Activated T-cell treated with anti-CD3 and anti-CD28 coated beads, Interleukin-2, amount 50 U/mL, for 72 hours (primary cell): Measurements from ENCODE around the gene MAEL. TPM values are rescaled to one million over a fixed set of nuclear protein-coding genes. Genes with fewer than 3 reads are reported as not detected.

Experiments used
- ATAC-seq, 2 donors: fragments of 150-1000 bp; cut with Tn5 transposase; replicated peaks in 1 of 2; 2 replicates each; pipeline ENCODE4 v1.10.0; 2021; ENCODE audit warnings: moderate library complexity in 2 of 2, mild to moderate bottlenecking in 1 of 2
- DNase-seq, 2 donors: peaks; one replicate each; pipeline ENCODE4 v3.0.0; 2021 to 2022; ENCODE audit warnings: mixed read lengths in 1 of 2
- H3K27ac Mint-ChIP-seq: one replicate; pipeline ENCODE4 v1.8.0; 2022; ENCODE audit warnings: mild to moderate bottlenecking, moderate library complexity, mixed read lengths
- H3K27me3 Mint-ChIP-seq: one replicate; pipeline ENCODE4 v1.8.0; 2022; ENCODE audit warnings: low read depth, mixed read lengths
- H3K36me3 Mint-ChIP-seq, 2 donors: one replicate each; pipeline ENCODE4 v1.8.0; 2022; ENCODE audit warnings: mixed read lengths in 2 of 2, mild to moderate bottlenecking in 1 of 2; ENCODE audit not compliant: insufficient read depth in 2 of 2
- H3K4me1 Mint-ChIP-seq: one replicate; pipeline ENCODE4 v1.8.0; 2022; ENCODE audit warnings: low read depth, mixed read lengths
- H3K4me3 Mint-ChIP-seq, 2 donors: one replicate each; pipeline ENCODE4 v1.8.0; 2022; ENCODE audit warnings: mild to moderate bottlenecking in 2 of 2, mixed read lengths in 2 of 2, moderate library complexity in 2 of 2
- H3K9me3 Mint-ChIP-seq, 2 donors: one replicate each; pipeline ENCODE4 v1.8.0; 2022; ENCODE audit warnings: mixed read lengths in 2 of 2
- total RNA-seq, 2 donors: library from RNA; stranded (reverse); gene quantifications; one replicate each; pipeline ENCODE4 v1.2.3, GENCODE V29; 2022

MAEL gene
- total RNA-seq = under 1 TPM in 1 of 2 donors, not detected in 1; 0.60 TPM

GRCh38 chr1:166988974-166989515 is at the start of gene MAEL:
TSS of gene MAEL (plus strand) at chr1:166989280. CDS start at chr1:166989353, 73 bp downstream.
- Mint-ChIP-seq H3K36me3 (no peaks in the 10 kb centered on the region), H3K9me3 (peaks cover 0 to 2% of the 10 kb centered on the region in 2 donors), H3K4me1 (no peaks in the 10 kb centered on the region), H3K27me3 (peaks cover 11% of the 10 kb centered on the region), H3K4me3 (no peak within 1 kb of the TSS), H3K27ac (no peak within 1 kb of the TSS)
- ATAC-seq (no peak), DNase-seq (no peak)

- peaks cover under 1% of the 10 kb centered on the region for H3K27me3 Mint-ChIP-seq
- no peaks in the 10 kb centered on the region for H3K9me3 Mint-ChIP-seq
- peaks cover 9% of the 10 kb centered on the region for H3K4me1 Mint-ChIP-seq
- DNase-seq = no peak
- H3K36me3 Mint-ChIP-seq = no peaks in the 10 kb centered on the region
- ATAC-seq = no peak
- H3K4me3 Mint-ChIP-seq = no peak overlapping the region
- no peak overlapping the region for H3K27ac Mint-ChIP-seq
Observed at GRCh38 chr1:166939741-166940375, 49.2 kb upstream of the MAEL start.

GRCh38 chr1:166944186-166944967 is 44.7 kb upstream of the MAEL start:
- DNase-seq = no peak
- Mint-ChIP-seq H3K4me1 (peaks cover 30% of the 10 kb centered on the region), H3K4me3 (peak overlapping the region in 1 of 2 donors; percentile 10), H3K36me3 (peaks cover 0 to 2% of the 10 kb centered on the region in 2 donors), H3K9me3 (no peaks in the 10 kb centered on the region), H3K27me3 (peaks cover 38% of the 10 kb centered on the region), H3K27ac (no peak overlapping the region)
- ATAC-seq = peak; percentile 67 to 76

DNA sequence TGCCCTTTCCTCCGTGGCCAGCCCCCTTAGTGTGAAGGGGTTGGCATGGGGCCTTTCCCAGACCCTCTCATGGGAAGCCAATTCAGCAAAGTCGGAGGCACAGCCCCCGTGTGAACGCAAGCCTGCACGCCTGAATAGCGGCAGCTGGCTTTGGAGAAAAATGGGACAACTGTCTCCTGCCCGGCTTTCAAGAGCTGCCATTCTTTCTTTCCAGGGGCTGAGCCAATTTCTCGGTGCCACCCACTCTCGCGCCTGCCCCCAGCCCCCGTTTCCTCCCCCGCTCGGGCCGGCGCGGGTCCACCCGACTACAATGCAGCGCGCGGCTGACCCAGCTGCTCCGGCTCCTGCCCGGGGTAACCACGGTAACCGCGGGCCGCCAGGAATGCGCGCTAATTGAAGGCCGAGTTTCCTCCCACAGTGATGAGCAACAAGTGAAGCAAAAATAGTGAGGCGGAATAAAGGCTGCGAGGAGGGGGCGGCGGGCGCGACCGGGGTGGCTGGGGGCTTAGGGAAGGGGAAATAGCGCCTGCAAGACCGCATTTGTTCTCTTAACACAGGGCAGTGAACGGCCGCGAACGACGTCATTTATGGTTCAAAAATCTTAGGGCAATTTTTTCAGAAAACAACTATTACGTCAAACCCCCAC is 41.6 kb upstream of the MAEL start:
- peak in 1 of 2 donors; percentile 8 for DNase-seq

DNA sequence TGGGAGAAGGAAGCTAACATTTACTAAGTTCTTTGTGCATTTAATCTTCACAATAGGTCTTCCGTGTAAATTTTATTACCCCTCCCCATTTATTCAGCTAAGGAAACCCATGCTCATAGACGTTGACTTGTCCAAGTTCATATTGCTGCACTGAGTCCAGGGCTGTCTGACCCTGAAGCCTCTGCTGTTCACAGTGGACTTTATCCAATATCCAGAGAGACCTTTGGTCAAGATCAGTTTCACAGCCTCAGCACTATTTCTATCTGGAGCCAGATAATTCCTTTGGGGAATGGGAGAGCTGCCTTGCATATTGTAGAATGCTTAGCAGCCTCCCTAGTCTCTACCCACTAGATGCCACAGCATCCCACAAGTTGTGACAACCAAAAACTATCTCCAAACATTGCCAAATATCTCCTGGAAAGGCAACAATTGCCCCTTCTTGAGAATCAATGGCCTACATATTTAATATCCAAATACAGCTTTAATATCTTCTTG is 40.2 kb upstream of the MAEL start:
- Mint-ChIP-seq H3K9me3 (no peaks in the 10 kb centered on the region), H3K4me3 (no peak overlapping the region), H3K36me3 (peaks cover 0 to 2% of the 10 kb centered on the region in 2 donors), H3K27me3 (peaks cover 38% of the 10 kb centered on the region), H3K27ac (no peak overlapping the region), H3K4me1 (peaks cover 47% of the 10 kb centered on the region)
- DNase-seq = no peak
- ATAC-seq = no peak

More for the DNA sequence above, 41.6 kb upstream of the MAEL start:
- ATAC-seq = no peak
- Mint-ChIP-seq H3K36me3 (peaks cover 0 to 2% of the 10 kb centered on the region in 2 donors), H3K4me3 (peak overlapping the region; percentile 45 to 69), H3K27me3 (peaks cover 38% of the 10 kb centered on the region), H3K27ac (no peak overlapping the region), H3K4me1 (peaks cover 39% of the 10 kb centered on the region), H3K9me3 (no peaks in the 10 kb centered on the region)

- Mint-ChIP-seq H3K4me1 (peaks cover 35% of the 10 kb centered on the region), H3K27ac (no peak overlapping the region), H3K27me3 (peaks cover 34% of the 10 kb centered on the region)
Observed at GRCh38 chr1:166950156-166950555, 38.9 kb upstream of the MAEL start.

GRCh38 chr1:166951050-166951449 is 38.0 kb upstream of the MAEL start:
- Mint-ChIP-seq H3K27ac (no peak overlapping the region), H3K4me1 (peaks cover 26% of the 10 kb centered on the region), H3K36me3 (peaks cover 0 to 2% of the 10 kb centered on the region in 2 donors), H3K4me3 (no peak overlapping the region), H3K9me3 (no peaks in the 10 kb centered on the region), H3K27me3 (peaks cover 25% of the 10 kb centered on the region)
- ATAC-seq (no peak), DNase-seq (no peak)

More at GRCh38 chr1:166950156-166950555, 38.9 kb upstream of the MAEL start:
- H3K9me3 Mint-ChIP-seq = no peaks in the 10 kb centered on the region
- H3K36me3 Mint-ChIP-seq = peaks cover 0 to 2% of the 10 kb centered on the region in 2 donors
- DNase-seq = no peak
- ATAC-seq = no peak
- no peak overlapping the region for H3K4me3 Mint-ChIP-seq

GRCh38 chr1:166952002-166952746 is 36.9 kb upstream of the MAEL start:
- Mint-ChIP-seq H3K27me3 (peaks cover 18% of the 10 kb centered on the region), H3K4me3 (peak overlapping the region in 1 of 2 donors; percentile 19), H3K4me1 (peaks cover 21% of the 10 kb centered on the region), H3K36me3 (no peaks in the 10 kb centered on the region), H3K27ac (peak overlapping the region; percentile 64), H3K9me3 (no peaks in the 10 kb centered on the region)
- peak; percentile 91 to 93 for ATAC-seq
- peak; percentile 38 to 56 for DNase-seq

DNA sequence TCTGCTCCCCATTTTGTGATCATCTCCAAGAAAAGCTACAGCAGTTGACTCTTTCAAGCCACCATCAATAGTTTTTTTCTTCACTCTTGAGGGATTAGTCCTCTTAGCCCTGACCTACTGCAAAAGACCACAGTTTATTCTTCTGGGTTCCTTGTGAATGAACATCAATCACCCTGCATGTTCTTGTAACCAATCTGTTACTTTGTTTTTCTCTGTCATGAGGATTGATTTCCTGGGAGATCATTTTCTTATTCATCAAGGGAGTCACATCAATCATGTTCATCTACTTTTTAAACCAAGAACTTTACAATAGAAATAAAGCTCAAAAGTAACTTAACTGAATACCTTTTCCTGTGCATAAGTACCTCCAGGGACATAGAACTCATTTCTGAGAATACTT is 35.6 kb upstream of the MAEL start:
- no peak for DNase-seq
- Mint-ChIP-seq H3K27ac (no peak overlapping the region), H3K36me3 (no peaks in the 10 kb centered on the region), H3K27me3 (peaks cover 6% of the 10 kb centered on the region), H3K4me1 (peaks cover 17% of the 10 kb centered on the region), H3K9me3 (no peaks in the 10 kb centered on the region), H3K4me3 (no peak overlapping the region)
- ATAC-seq = no peak

GRCh38 chr1:166956057-166956850 is 32.8 kb upstream of the MAEL start:
- Mint-ChIP-seq H3K9me3 (no peaks in the 10 kb centered on the region), H3K4me3 (no peak overlapping the region), H3K36me3 (no peaks in the 10 kb centered on the region), H3K4me1 (peaks cover 17% of the 10 kb centered on the region), H3K27ac (no peak overlapping the region), H3K27me3 (no peaks in the 10 kb centered on the region)
- DNase-seq (no peak), ATAC-seq (no peak)

DNA sequence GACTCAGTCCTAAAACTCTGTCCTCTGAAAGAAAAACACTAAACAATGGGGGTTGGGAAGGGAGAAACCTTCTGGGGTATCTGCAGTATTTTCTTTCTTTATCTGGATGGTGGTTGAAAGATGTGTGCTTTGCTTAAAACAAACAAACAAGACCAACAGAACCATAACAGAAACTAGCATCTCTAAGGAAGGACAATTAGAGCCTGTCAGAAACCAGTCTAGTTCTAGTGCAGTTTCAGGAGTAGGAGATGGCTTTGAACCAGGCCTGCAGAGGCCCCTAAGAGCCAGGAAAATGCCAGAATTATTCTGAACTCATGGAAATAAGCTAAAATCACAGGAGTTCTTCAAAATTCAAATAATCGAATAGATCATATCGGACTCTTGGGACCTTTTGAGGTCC is 32.2 kb upstream of the MAEL start:
- H3K4me3 Mint-ChIP-seq = no peak overlapping the region

More for the DNA sequence above, 32.2 kb upstream of the MAEL start:
- no peaks in the 10 kb centered on the region for H3K9me3 Mint-ChIP-seq
- DNase-seq = no peak
- no peaks in the 10 kb centered on the region for H3K27me3 Mint-ChIP-seq
- ATAC-seq = no peak
- peaks cover 14% of the 10 kb centered on the region for H3K4me1 Mint-ChIP-seq
- H3K27ac Mint-ChIP-seq = no peak overlapping the region
- H3K36me3 Mint-ChIP-seq = no peaks in the 10 kb centered on the region
